HS-5 (cell line): ENCODE results near the gene CDH3.
"Not testable (repeated sequence)": the region's sequence is repeated elsewhere in the genome, so short reads cannot be mapped to it uniquely, and the experiment has no call there.

Source experiments
- DNase-seq: peaks from one replicate; pipeline ENCODE4 v3.0.0-alpha.2; 2012; ENCODE audit warnings: low read depth

The CDH3 gene

GRCh38 chr16:68704232-68704867 is 59.2 kb downstream of the CDH3 start:
- DNase-seq, result peak; percentile 35

- DNase-seq, result no peak
Measured at GRCh38 chr16:68707340-68708152, 62.4 kb downstream of the CDH3 start.

GRCh38 chr16:68710211-68710610 is 65.1 kb downstream of the CDH3 start:
- DNase-seq, result no peak

- no peak for DNase-seq
Measured at GRCh38 chr16:68711421-68712139, 66.5 kb downstream of the CDH3 start.

GRCh38 chr16:68713361-68713760 is 68.3 kb downstream of the CDH3 start:
- DNase-seq, result no peak

- no peak for DNase-seq
Measured at GRCh38 chr16:68715471-68715870, 70.4 kb downstream of the CDH3 start.

GRCh38 chr16:68716516-68716915 is 71.4 kb downstream of the CDH3 start:
- DNase-seq, result not testable (repeated sequence)

GRCh38 chr16:68717684-68718083 is 72.6 kb downstream of the CDH3 start:
- DNase-seq, result no peak

GRCh38 chr16:68718590-68718989 is 73.5 kb downstream of the CDH3 start:
- no peak for DNase-seq

- no peak for DNase-seq
Measured at GRCh38 chr16:68719993-68720489, 74.9 kb downstream of the CDH3 start.

- no peak for DNase-seq
Measured at GRCh38 chr16:68722119-68723024, 77.3 kb downstream of the CDH3 start.

GRCh38 chr16:68724797-68725196 is 79.7 kb downstream of the CDH3 start:
- no peak for DNase-seq

- no peak for DNase-seq
Measured at GRCh38 chr16:68728523-68728922, 83.4 kb downstream of the CDH3 start.

- DNase-seq, result no peak
Measured at GRCh38 chr16:68731637-68732036, 86.5 kb downstream of the CDH3 start.

GRCh38 chr16:68732042-68732680 is 87.1 kb downstream of the CDH3 start:
- DNase-seq, result no peak

- no peak for DNase-seq
Measured at GRCh38 chr16:68732741-68733399, 87.8 kb downstream of the CDH3 start.

- DNase-seq, result no peak
Measured at GRCh38 chr16:68733570-68733969, 88.5 kb downstream of the CDH3 start.

GRCh38 chr16:68734782-68735181 is 89.7 kb downstream of the CDH3 start:
- no peak for DNase-seq

- DNase-seq, result no peak
Measured at GRCh38 chr16:68736561-68736960, 91.5 kb downstream of the CDH3 start.

- no peak for DNase-seq
Measured at GRCh38 chr16:68737046-68737729, 92.1 kb downstream of the CDH3 start, which contains the start of gene CDH1. CDH1 (plus strand) TSS chr16:68737292; CDS start chr16:68737416, 124 bp downstream.
